Mucosa of stomach (tissue), 1 donor: ENCODE results near the gene SNU13.
A peak's percentile ranks its signal among the peaks of the same experiment; 100 is the strongest.
"Not testable (repeated sequence)": the region's sequence is repeated elsewhere in the genome, so short reads cannot be mapped to it uniquely, and the experiment has no call there.

Experiments
- H3K27me3 ChIP-seq: one replicate; pipeline ENCODE4 v1.7.0; 2013; ENCODE audit warnings: mild to moderate bottlenecking, low read length; ENCODE audit not compliant: control insufficient read depth, insufficient read depth
- H3K36me3 ChIP-seq: one replicate; pipeline ENCODE4 v1.7.0; 2013; ENCODE audit warnings: low read length; ENCODE audit not compliant: control insufficient read depth, insufficient read depth
- H3K4me1 ChIP-seq: one replicate; pipeline ENCODE4 v1.7.0; 2013; ENCODE audit warnings: mild to moderate bottlenecking, low read length; ENCODE audit not compliant: control insufficient read depth, insufficient read depth
- H3K4me3 ChIP-seq: one replicate; pipeline ENCODE4 v1.7.0; 2013; ENCODE audit warnings: low read length
- H3K9ac ChIP-seq: one replicate; pipeline ENCODE4 v1.7.0; 2013; ENCODE audit warnings: mild to moderate bottlenecking, low read length, moderate library complexity
- H3K9me3 ChIP-seq: one replicate; pipeline ENCODE4 v1.7.0; 2013; ENCODE audit warnings: mild to moderate bottlenecking, low read length, moderate library complexity; ENCODE audit not compliant: control insufficient read depth
- donor health status: Pancreatic carcinoma.

SNU13 gene

DNA sequence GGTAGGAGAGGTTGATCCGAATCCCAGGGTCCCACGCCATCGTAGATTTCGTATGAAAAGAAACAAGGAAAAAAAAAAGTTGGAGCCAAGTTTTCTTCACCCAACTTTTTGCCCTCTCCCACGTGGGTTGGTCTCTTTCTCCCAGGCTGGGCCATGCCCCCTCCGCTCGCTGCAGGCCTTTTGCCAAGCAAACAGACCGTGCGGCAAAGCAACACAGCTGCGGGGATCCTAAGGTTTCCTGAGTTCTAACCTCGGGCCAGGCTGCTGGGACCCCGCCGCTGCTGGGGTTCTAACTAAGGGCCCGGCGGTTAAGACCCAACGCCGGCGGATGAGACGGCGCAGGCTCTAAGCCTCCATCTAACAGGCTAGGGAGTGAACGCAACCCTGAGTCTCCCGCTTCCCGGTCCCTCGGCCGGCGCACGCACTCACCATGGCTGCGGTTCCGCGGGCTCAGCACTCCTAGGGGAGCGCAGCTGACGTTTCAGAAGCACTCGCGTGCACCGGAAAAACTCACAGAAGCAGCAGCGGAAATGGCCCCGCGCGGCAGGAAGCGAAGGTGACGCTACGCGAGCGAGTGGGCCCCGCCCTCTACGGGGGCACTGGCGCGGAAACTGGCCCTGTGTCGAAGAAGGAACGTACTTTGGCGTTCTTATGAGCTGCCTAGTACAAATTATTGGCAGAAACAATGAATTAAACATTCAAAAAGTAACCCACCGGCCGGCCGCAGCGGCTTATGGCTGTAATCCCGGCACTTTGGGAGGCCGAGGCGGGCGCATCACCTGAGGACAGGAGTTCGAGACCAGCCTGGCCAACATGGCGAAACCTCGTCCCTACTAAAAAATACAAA, at the start of gene SNU13:
TSS of gene SNU13 (minus strand) at position 503 of the 847 bp plus-strand sequence. CDS start at position 432, 71 bp downstream.
- Histone ChIP-seq H3K27me3 (no peaks in the 10 kb centered on the region), H3K9ac (peak within 1 kb of the TSS; percentile 95)

DNA sequence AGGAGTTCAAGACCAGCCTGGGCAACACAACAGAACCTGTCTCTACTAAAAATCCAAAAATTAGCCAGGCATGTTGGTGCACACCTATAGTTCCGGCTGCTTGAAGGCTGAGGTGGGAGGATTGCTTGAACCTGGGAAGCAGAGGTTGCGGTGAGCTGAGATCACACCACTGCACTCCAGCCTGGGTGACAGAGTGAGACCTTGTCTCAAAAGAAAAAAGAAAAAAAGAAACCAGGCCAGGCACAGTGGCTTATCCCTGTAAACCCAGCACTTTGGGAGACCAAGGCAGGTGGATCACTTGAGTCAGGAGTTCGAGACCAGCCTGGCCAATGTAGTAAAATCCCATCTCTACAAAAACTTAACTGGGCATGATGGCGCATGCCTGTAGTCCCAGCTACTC, 44.6 kb upstream of the SNU13 start:
- not testable (repeated sequence) for H3K36me3 ChIP-seq, H3K4me3 ChIP-seq, H3K9ac ChIP-seq, H3K4me1 ChIP-seq, H3K27me3 ChIP-seq, H3K9me3 ChIP-seq

More for the DNA sequence above, at the start of gene SNU13:
- peak within 1 kb of the TSS; percentile 86 for H3K4me3 ChIP-seq
- H3K4me1 ChIP-seq: peaks cover 12% of the 10 kb centered on the region
- H3K36me3 ChIP-seq: no peaks in the 10 kb centered on the region
- no peaks in the 10 kb centered on the region for H3K9me3 ChIP-seq

DNA sequence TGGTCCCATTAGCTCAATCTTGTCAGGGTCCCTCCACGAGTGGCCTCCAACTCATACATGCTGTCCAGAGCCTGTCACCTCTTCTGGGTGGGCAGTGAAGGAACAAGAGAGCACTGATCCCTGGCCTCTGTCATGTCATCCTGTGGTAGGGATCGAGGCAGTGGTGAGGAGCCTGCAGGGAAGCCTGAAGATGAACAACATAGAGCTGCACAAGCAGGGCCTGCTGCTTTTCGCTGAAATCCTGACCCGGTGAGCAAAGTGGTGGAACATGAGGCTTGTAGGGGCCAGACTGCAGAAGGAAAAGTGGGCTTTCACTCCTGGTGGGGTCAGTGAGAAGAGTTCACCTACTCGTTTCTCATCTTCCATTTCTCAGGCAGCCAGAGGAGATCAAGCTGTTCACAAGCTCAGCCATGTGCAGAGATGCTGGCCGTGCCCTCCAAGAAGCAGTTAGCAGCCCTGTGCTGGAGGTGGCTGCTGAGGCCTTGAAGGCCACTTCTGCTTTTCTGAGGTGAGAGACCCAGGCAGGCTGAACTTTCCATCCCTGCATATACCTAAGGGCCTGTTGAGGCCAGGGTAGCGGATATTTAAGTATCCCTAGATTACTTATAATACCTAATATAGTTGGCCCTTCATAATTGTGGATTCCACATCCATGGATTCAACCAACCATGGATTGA, 43.6 kb upstream of the SNU13 start:
- no peaks in the 10 kb centered on the region for H3K4me1 ChIP-seq
- H3K9ac ChIP-seq: no peak overlapping the region
- H3K9me3 ChIP-seq: no peaks in the 10 kb centered on the region
- H3K36me3 ChIP-seq: no peaks in the 10 kb centered on the region
- no peak overlapping the region for H3K4me3 ChIP-seq
- H3K27me3 ChIP-seq: no peaks in the 10 kb centered on the region

DNA sequence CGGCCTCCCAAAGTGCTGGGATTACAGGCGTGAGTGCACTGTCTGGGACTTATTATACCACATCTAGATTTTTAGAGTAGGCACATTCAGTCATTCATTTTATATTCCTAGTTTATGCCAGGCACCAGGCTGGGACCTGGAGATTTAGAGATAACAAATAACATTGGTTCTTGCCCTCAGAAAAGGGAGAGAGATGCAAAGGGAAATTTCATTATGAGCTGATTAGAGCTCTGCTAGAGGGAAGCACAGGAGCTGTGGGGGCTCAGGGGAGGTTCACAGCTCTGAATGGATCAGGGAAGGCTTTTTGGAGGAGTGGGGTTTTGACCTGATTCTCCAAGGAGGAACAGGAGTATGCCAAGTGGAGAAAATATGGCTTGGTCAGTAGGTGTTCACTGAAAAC, 42.9 kb upstream of the SNU13 start:
- Histone ChIP-seq H3K36me3 (no peaks in the 10 kb centered on the region), H3K27me3 (no peaks in the 10 kb centered on the region), H3K4me3 (no peak overlapping the region), H3K4me1 (no peaks in the 10 kb centered on the region), H3K9me3 (no peaks in the 10 kb centered on the region), H3K9ac (no peak overlapping the region)

DNA sequence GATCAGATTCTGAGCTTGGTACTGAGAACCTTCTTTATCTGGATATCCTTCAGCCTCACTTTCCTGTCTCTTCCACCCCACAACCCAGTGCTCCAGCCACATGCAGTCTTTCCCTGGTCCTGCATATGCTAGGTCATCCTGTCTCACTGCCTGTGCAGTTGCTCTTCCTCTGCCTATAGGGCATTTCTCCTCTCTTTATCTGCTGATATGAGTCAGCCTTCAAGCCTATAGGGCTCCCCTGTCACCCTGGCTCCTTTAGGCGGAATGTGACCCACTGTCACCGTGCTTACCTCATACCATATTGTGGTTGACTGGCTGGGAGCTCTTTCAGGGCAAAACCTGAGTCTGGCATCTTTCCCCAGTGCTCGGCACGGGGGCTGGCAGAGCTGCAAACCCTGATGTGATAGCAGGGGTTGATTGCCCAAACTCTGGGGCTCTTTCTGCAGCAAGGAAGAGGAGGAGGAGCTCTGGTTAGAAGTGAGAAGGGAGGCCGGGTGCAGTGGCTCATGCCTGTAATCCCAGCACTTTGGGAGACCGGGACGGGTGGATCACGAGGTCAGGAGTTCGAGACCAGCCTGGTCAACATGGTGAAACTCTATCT, 36.9 kb upstream of the SNU13 start:
- Histone ChIP-seq H3K4me1 (no peaks in the 10 kb centered on the region), H3K4me3 (no peak overlapping the region), H3K9ac (no peak overlapping the region), H3K9me3 (no peaks in the 10 kb centered on the region), H3K27me3 (no peaks in the 10 kb centered on the region), H3K36me3 (no peaks in the 10 kb centered on the region)

DNA sequence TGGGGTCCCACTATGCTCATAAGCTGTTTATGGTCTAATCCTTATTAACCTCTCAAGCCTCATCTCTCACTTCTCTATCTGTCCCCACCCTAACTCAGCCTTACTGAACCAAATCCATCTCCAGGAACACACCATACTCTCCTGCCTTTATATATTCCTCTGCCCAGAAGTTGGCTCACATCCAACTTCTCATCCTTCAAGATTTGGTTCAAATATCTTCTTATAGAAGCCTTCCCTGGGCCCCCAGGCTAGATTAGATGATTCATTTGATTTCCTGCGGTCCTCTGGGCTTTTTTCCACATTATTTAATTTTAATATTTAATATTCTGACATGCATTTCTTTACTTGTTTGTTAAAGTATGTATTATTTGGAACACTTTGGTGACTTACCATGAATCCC, 33.8 kb upstream of the SNU13 start:
- Histone ChIP-seq H3K27me3 (no peaks in the 10 kb centered on the region), H3K36me3 (no peaks in the 10 kb centered on the region), H3K4me3 (no peak overlapping the region), H3K9me3 (no peaks in the 10 kb centered on the region), H3K9ac (no peak overlapping the region), H3K4me1 (no peaks in the 10 kb centered on the region)

DNA sequence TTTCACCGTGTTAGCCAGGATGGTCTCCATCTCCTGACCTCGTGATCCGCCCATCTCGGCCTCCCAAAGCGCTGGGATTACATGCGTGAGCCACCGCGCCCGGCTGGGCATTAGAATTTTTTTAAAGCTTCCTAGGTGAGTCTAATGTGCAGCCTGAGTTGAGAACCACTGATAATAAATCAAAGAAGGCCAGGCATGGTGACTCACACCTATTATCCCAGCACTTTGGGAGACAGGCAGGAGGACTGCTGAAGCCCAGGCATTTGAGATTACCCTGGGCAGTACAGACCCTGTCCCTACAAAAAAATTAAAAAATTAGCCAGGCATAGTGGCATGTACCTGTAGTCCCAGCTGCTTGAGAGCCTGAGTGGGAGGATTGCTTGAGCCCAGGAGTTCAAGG, 24.3 kb upstream of the SNU13 start:
- Histone ChIP-seq H3K27me3 (no peaks in the 10 kb centered on the region), H3K4me3 (no peak overlapping the region), H3K36me3 (no peaks in the 10 kb centered on the region), H3K9ac (no peak overlapping the region), H3K9me3 (no peaks in the 10 kb centered on the region), H3K4me1 (no peaks in the 10 kb centered on the region)

DNA sequence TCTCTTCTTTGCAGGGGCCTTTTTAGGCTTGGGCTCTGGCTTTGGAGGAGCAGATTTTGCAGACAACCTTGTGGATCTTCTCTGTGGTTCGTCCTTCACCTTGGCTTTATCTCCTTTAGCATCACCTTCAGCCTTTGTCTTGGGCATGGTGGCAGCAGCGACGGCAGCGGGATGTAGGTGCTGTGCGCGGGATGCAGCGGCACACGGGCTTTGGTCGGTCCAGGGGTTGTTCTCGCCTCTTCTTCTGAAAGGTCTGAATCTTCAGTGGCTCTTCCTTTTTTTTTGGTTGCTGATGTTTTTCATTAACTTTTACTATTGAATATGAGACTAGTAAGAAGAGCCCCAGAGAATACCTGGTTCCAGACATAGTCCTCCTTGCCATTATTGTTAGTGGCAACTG, 20.7 kb upstream of the SNU13 start:
- Histone ChIP-seq H3K4me3 (no peak overlapping the region), H3K4me1 (no peaks in the 10 kb centered on the region)

DNA sequence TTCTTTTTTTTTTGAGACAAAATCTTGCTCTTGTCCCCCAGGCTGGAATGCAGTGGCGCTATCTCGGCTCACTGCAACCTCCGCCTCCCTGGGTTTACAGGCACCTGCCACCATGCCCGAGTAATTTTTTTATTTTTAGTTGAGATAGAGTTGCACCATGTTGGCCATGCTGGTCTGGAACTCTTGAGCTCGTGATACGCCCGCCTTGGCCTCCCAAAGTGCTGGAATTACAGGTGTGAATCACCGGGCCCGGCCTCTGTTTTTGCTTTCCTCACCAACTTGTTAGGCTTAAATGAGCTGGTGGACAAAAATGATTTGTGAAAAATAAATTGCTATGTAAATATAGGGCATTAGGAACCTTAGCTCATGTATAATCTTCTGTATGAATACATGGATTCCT, 14.1 kb upstream of the SNU13 start:
- no peaks in the 10 kb centered on the region for H3K9me3 ChIP-seq
- no peak overlapping the region for H3K4me3 ChIP-seq
- no peaks in the 10 kb centered on the region for H3K4me1 ChIP-seq
- H3K27me3 ChIP-seq: no peaks in the 10 kb centered on the region
- H3K36me3 ChIP-seq: no peaks in the 10 kb centered on the region
- no peak overlapping the region for H3K9ac ChIP-seq

More for the DNA sequence above, 20.7 kb upstream of the SNU13 start:
- no peaks in the 10 kb centered on the region for H3K9me3 ChIP-seq
- no peaks in the 10 kb centered on the region for H3K27me3 ChIP-seq
- H3K36me3 ChIP-seq: no peaks in the 10 kb centered on the region
- H3K9ac ChIP-seq: no peak overlapping the region

DNA sequence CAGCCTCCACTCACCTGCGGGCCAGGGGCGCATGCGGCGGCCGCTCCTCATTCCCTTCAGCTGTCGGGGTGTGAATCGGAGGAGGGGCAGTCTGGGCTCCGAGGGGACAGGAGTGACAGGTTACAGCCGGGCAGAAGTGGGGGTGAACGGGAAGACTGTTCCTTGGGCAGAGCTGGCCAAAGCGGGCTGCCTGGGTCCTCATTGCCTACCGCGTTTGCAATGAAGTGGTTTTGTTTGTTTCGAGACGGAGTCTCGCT, 11.4 kb upstream of the SNU13 start:
- Histone ChIP-seq H3K4me1 (peaks cover 12% of the 10 kb centered on the region), H3K4me3 (no peak overlapping the region), H3K9ac (no peak overlapping the region), H3K9me3 (no peaks in the 10 kb centered on the region), H3K36me3 (no peaks in the 10 kb centered on the region), H3K27me3 (no peaks in the 10 kb centered on the region)

DNA sequence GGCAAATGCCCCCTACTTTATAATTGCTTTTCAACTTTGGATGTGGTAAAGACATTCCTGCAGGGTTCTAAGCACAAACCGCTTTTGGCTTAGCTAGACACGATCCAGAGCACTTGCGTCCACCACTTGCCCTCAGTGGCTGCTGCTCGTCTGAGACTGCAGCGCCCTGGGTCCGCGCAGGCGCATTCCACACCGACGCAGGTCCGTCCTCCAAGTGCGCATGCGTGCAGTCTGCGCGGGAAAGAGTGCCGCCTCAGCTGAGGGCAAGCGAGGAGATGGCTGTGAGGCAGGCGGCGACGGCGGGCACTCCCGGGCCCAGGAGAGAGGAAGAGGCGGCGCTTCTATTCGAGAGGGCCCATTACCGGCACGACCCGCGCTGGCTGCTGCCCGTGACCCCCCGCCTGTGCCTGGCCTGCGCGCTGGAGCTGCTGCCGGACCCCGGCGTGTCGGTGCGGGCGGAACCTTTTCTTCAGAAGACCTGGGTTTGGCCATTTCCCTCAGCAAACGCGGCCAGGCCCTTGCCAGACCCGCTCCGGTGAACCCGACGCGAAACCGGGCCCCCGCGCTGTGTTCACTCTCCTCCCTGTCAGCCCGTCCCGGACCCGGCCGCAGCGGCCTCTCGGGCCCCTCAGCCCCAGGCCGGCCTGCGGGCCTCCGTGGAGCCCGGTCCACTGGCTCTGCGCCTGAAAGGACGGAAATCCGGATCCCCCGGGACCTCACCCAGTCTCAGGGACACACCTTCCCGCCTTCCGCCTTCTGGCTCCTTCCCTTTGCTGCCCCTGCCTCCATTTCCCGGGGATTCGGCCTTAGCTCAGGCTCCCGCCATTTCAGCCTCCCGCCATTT, 10.8 kb upstream of the SNU13 start, which contains the start of gene MEI1:
TSS of gene MEI1 (plus strand) at position 240 of the 844 bp plus-strand sequence. CDS start at position 276, 36 bp downstream.
- Histone ChIP-seq H3K36me3 (no peaks in the 10 kb centered on the region), H3K4me3 (no peak within 1 kb of the TSS), H3K9me3 (no peaks in the 10 kb centered on the region), H3K27me3 (no peaks in the 10 kb centered on the region), H3K4me1 (peaks cover 12% of the 10 kb centered on the region), H3K9ac (peak within 1 kb of the TSS; percentile 41)
